A204.1 (cell line): Measurements from ENCODE around the gene REEP6.

Source experiments
- FAIRE-seq: peaks from 2 replicates; lab custom pipeline; 2012; peaks lifted over from hg19 to GRCh38; lab: Jason Lieb, UNC

The REEP6 gene

GRCh38 chr19:1491114-1491848, at the start of gene REEP6:
Gene REEP6, plus strand, starts transcription at chr19:1491181. Its CDS starts 89 bp downstream, at chr19:1491270.
- FAIRE-seq, result no peak

- no peak for FAIRE-seq
Measured at GRCh38 chr19:1441677-1442438, 49.1 kb upstream of the REEP6 start.

GRCh38 chr19:1445185-1445931, 45.6 kb upstream of the REEP6 start:
- no peak for FAIRE-seq

GRCh38 chr19:1445932-1446712, 44.9 kb upstream of the REEP6 start:
- FAIRE-seq, result no peak

GRCh38 chr19:1446713-1447481, 44.1 kb upstream of the REEP6 start:
- FAIRE-seq, result no peak

- FAIRE-seq, result no peak
Measured at GRCh38 chr19:1447504-1447903, 43.5 kb upstream of the REEP6 start.

- FAIRE-seq, result no peak
Measured at GRCh38 chr19:1447944-1448343, 43.0 kb upstream of the REEP6 start.

GRCh38 chr19:1449467-1450442, 41.2 kb upstream of the REEP6 start, which contains the start of gene APC2:
Gene APC2, plus strand, starts transcription at chr19:1450121. Its CDS starts 2,881 bp downstream, at chr19:1453002.
- no peak for FAIRE-seq

- no peak for FAIRE-seq
Measured at GRCh38 chr19:1450735-1451731, 39.9 kb upstream of the REEP6 start.

GRCh38 chr19:1451916-1452801, 38.8 kb upstream of the REEP6 start:
- no peak for FAIRE-seq

- FAIRE-seq, result no peak
Measured at GRCh38 chr19:1452802-1453524, 38.0 kb upstream of the REEP6 start.

GRCh38 chr19:1453525-1454364, 37.2 kb upstream of the REEP6 start:
- no peak for FAIRE-seq

GRCh38 chr19:1455002-1455335, 36.0 kb upstream of the REEP6 start:
- FAIRE-seq, result no peak

- FAIRE-seq, result no peak
Measured at GRCh38 chr19:1455336-1456120, 35.5 kb upstream of the REEP6 start.

GRCh38 chr19:1456121-1456900, 34.7 kb upstream of the REEP6 start:
- FAIRE-seq, result no peak
